Dedifferentiated amniotic fluid mesenchymal stem cell (primary cell): Measurements from ENCODE around the gene BRSK1.
"Not testable (repeated sequence)": the region's sequence is repeated elsewhere in the genome, so short reads cannot be mapped to it uniquely, and the experiment has no call there.

Source experiments
- DNase-seq: peaks from one replicate; pipeline ENCODE4 v3.0.0-alpha.2; 2016; ENCODE audit errors: extremely low spot score

Gene BRSK1

DNA sequence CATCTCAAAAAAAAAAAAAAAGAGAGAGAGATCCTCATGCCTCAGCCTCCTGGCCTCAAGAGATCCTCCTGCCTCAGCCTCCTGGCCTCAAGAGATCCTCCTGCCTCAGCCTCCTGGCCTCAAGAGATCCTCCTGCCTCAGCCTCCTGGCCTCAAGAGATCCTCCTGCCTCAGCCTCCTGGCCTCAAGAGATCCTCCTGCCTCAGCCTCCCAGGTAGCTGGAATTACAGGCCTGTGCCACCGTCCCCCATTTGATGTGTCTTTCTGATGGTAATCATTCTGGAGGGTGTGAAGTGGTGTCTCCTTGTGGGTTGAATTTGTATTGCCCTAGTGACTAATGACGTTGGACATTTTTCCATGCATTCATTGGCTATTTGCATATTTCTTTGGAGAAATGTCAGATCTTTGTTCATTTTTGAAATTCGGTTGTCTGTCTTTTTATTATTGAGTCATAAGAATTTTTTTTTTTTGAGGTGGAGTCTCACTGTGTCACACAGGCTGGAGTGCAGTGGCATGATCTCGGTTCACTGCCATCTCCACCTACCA, 45.0 kb downstream of the BRSK1 start:
- DNase-seq = not testable (repeated sequence)

DNA sequence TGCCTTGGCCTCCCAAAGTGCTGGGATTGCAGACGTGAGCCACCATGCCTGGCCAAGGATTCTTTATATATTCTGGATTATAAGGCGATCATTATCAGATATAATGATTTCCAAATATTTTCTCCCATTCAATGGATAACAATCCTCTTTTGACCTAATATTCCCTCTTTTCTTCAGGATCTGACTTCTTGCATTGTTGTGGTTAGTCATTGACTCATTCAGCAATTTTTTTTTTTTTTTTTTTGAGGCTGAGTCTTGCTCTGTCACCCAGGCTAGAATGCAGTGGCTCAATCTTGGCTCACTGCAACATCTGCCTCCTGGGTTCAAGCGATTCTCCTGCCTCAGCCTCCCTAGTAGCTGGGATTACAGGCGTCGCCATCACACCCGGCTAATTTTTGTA, 46.0 kb downstream of the BRSK1 start:
- not testable (repeated sequence) for DNase-seq

DNA sequence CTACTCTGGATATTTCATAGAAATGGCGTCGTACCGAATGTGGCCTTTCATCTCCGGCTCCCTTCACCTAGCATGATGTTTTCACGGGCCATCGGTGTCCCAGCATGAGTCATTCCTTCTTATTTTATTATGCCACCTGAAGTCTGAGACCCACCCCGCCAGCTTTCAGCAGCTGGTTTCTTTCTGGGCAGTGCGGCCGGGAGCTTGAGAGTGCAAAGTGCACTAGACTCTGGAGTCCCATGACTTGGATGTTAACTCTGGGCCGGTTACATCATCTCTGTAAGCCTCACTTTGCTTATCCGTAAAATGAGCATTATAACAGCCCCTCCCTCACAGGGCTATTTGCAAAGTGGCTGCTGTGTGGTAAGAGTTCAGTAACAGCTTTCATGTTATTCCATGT, 50.1 kb downstream of the BRSK1 start:
- DNase-seq = no peak

DNA sequence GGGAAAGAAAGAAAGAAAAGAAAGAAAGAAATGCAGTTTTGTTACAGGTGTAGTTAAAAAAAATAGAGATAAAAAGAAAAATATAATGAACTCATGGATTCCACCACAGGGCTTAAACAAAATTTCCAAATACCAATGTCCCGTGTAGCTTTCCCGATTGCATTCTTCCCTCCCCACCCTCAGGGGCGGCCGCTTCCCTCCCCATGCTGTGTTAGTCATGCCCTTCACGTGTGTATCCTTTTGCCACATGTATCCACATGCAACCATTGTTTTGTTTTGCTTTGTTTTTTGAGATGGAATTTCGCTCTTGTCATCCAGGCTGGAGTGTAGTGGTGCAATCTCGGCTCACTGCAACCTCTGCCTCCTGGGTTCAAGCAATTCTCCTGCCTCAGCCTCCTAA, 52.3 kb downstream of the BRSK1 start:
- DNase-seq = no peak

DNA sequence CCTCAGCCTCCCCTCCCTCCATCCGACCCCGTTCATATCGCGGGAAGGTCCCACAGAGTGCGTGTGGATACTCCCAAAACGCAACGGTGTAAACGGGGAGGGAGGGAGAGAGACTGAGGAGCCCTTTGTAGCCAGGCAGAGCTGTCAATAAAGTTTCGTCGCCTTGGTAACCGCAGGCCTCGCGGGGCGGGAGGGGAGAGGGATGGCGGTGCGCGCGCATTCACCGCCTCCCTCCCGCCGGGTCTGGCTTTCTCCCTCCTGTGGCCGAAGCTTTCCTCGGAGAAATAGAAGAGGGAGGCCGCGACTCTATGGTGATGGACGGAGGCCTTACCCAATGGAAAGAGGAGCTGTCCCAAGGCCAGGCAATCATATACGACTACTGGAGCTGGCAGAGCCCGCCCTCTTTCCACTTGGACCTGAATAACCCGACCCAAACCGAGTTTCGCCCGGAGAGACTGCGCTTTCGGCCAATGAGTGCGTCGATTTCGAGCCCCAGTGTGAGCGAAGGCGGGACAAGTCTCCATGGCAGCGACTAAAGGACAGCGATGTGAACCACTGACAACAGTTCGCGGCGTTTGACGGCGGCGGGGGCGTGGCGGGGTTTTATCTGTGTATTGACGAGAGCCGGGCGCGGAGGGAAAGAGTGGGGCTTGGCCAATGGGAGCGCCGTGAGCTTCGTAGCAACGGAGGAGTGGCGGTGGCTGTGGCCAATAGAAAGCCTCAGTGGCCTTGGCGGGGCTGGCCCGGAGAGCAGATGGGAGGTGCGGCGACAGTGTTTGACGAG, 55.5 kb downstream of the BRSK1 start, which contains the start of gene KMT5C:
Gene KMT5C (plus strand): TSS at position 772 of the 784 bp plus-strand sequence. CDS start 2,061 bp downstream, outside the sequence.
- peak; percentile 100 for DNase-seq

DNA sequence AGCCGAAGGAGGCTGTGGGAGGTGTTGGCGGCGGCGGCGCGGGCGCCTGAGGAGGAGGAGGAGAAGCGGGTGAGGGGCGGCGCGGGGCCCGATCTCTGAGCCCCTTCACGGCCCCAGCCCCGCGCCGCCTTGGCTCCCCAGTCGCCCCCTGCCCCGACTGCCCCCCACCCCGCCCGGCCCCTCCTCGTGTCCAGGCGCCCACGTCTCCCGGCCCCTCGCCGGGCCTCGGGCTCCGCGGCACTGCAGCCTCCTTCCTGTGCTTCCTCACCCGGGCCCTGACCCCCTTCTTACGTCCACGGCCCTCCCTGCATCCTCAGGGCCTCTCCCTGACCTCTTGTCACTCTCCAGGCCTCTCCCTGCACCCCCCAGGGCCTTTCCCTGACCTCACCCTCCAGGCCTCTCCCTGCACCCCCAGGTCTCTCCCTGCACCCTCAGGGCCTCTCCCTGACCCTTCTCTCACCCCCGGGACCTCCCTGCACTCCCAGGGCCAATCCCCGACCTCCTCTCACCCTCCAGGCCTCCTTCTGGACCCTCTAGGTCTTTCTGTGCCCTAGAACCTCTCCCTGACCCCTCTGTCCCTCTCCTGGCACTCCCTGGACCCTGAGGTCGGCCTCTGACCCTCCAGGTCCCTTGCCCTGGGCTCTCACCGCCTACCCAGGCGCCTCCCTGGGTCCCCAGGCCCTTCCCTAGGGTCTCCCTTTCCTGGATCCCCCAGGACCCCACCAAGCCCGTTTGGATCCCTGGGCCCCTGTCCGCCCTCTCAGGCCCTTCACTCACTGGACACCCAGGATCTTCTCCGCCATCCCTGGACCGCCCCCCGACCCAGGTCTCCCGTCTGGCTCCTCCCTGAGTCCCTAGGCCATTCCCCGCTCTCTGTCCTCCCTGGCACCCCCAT, 56.3 kb downstream of the BRSK1 start:
- DNase-seq = no peak

DNA sequence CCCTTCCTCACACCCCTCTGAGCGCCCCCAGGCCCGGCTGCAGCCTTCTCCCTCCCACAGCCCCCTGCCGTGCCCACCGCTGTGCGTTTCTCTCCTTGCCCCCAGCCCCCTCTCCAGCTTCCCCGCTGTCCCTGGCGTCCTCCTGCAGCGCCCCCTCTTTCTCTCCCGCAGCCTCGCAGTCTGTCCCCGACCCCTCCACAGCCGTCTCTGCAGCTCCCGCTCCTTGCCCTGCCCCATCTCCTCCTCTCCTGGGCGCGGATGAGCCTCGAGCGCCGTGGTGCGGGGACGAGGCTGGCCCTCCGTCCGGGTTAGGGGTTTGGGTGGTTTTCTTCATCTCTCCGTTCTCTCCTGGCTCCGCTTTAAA, 57.0 kb downstream of the BRSK1 start:
- no peak for DNase-seq

DNA sequence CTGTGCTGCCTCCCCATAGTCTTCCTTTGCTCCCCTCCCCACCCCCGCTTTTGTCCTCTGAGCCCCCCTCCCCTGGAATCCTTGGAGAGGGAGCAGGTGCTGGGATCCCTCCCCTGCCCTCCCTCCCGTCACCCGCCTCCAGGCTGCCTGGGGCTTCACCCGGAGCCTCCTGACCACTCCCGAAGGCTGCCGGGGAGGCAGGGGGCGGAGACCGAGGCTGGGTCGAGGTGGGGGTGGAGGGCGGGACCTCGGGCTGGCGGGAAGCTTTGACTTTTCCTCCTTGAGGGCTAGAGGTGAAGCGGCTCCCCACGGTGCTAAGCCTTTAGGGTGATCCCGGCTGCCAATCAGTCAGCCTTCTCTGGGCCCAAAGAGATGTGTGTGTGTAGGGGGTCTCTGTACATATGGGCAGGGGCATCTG, 57.4 kb downstream of the BRSK1 start:
- DNase-seq = no peak

DNA sequence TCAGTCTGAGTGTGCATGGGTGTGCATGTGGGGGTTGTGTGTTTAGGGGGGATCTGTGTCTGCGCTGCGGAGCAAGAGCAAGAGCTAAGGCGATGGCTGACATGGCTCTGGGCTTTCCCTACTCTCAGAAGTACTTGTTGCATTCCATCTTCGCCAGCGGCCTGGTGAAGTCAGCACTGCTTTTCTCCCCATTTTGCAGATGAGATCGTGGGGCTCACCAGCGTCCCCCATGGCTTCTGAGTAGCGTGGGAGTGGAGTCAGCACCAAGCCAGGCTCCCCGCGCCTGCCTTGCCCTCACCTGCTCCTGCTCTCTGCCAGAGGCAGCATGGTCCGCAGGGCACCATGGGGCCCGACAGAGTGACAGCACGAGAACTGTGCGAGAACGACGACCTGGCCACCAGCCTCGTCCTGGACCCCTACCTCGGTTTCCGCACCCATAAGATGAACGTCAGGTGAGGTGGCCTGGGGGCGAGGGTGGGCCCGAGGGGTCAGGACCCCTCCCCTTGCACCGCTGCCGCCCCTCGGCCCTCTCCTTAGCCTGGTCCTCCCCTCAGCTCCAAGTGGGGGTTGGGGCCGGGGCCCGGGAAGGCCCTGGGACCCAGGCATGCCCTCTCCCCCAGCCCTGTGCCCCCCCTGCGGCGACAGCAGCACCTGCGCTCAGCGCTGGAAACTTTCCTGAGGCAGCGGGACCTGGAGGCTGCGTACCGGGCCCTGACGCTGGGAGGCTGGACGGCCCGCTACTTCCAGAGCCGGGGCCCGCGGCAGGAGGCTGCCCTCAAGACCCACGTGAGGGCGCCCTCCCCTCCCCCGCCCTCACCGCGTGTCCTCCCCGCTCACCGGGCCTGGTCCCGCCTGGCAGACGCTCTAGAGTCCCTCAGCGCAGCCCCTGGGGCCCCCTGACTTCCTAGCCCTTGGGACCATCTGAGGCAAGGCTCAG, 58.1 kb downstream of the BRSK1 start:
- no peak for DNase-seq

DNA sequence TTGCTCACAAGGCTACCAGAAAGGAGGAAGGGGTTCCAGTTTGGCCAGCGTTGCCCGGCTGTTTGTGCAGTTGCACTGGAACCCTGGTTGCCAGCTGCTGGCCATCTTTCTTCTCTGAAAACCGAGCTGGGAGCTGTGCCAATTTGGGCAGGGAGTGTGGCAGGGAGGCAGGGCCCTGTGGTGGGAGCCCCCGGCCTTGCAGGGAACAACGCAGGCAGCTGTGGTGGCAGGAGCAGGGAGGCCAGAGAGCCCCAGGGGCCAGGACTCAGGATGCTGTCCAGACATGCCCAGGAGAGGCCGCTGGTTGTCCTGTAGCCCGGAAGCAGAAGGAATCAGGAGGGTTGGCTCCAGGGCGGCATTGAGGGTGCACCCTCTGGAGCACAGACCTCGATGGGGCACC, 60.6 kb downstream of the BRSK1 start:
- no peak for DNase-seq

DNA sequence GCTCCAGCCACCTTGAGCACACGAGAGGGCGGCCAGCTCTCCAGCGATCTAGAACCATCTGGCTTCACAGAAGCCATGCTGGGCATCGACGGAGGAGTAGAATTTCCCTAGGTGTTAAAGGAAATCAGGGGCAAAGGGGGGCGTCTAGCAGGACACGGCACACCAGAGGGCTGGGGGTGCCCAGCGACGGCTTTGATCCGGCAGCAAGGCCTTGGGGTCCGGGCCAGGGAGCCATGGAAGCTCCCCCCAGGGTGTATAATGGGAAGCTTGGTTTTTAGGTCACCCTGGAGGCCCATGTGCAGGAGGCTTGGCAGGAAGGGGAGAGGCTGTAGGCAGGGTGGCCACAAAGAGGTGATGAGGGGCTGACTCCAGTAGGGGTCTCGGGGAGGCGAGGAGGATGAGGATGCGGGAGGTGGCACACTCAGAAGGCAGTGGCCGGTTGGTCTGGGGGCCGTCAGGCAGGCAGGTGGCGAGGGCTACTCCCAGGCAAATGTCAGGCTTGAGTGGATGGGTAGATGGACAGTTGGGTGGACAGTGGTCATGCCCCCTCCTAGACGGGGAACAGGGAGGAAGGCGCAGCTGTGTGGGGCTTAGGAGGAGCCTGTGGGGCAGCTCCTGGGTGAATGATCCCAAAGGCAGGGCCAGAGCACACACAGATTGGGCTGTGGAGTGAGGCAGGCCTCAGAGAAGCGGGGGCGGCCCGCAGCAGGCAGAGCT, 61.5 kb downstream of the BRSK1 start:
- no peak for DNase-seq

DNA sequence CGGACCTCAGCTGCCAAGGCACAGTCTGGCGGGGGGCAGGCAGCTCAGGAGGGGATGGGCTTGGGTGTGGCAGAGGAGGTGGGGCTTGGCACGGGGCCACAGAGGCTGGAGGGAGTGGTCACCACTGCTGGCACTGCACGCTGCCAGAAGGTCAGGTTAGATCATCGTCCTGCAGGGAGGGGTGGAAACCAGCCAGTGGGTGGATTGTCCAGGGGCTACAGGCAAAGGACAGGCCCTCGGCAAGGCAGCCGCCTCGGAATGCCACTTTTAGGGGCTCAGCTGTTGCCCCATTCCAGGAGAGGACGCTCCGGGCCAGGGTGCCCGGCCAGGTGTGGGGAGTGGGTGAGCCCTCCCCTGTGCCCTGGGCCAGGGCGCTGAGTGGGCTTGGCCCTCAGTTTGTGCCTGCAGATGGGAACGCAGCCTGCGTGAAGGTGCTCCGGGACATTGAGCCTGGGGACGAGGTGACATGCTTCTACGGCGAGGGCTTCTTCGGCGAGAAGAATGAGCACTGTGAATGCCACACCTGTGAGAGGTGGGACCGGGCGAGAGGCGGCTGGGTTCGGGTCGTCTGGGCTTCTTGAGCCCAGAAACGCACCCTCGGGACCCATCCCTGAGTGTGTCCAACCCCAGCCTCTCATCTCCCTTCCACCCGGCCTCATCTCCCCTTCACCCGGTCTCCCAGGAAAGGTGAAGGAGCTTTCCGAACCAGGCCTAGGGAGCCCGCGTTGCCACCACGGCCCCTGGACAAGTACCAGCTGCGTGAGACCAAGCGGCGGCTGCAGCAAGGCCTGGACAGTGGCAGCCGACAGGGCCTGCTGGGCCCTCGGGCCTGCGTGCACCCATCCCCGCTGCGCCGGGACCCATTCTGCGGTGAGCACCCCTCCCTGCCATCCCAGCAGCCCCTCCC, 62.3 kb downstream of the BRSK1 start:
- no peak for DNase-seq

DNA sequence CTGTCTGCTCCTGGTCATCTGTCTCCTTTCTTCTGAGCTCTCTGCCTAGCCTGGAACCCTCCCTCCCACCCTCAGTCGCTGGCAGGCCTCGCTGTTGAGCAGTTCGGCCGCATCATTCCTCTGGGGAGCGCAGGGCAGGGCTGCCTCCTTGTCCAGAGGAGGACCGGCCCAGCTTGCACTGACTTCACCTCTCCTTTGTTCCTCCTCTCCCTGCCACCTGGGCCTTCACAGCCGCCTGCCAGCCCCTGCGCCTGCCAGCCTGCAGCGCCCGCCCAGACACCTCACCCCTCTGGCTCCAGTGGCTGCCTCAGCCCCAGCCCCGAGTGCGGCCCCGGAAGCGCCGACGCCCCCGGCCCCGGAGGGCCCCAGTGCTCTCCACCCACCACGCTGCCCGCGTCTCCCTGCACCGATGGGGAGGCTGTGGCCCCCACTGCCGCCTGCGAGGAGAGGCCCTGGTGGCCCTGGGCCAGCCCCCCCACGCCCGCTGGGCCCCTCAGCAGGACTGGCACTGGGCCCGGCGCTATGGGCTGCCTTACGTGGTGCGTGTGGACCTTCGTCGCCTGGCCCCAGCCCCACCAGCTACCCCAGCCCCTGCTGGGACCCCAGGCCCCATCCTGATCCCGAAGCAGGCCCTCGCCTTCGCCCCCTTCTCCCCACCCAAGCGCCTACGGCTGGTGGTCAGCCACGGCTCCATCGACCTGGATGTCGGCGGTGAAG, 63.1 kb downstream of the BRSK1 start:
- no peak for DNase-seq

DNA sequence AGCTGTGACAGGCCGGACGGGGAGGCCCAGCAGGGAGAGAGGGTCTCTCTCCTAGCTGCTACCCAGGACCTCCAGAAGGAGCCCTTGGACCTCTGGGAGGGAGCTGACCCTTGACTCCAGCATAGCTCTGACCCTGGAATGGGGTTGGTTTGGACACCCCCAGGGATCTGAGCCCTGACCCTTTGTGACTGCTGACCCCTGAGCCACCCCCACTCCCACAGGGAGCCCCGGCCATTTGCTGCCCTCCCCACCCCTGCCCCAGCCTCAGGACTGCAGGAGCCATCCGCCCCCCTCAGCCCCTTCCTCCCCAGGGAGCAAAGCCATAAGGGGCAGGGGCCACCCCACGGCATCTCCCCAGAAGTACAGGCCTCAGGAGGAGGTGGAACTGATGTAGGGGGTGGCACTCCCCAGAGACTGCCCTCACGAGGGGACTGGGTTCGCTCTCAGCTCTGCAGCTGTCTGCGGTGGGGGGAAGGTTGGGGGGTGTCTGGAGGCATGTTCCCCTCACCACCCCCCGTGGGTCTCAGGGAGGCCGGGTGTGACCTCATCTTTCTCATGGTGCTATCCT, 63.7 kb downstream of the BRSK1 start:
- DNase-seq = no peak

DNA sequence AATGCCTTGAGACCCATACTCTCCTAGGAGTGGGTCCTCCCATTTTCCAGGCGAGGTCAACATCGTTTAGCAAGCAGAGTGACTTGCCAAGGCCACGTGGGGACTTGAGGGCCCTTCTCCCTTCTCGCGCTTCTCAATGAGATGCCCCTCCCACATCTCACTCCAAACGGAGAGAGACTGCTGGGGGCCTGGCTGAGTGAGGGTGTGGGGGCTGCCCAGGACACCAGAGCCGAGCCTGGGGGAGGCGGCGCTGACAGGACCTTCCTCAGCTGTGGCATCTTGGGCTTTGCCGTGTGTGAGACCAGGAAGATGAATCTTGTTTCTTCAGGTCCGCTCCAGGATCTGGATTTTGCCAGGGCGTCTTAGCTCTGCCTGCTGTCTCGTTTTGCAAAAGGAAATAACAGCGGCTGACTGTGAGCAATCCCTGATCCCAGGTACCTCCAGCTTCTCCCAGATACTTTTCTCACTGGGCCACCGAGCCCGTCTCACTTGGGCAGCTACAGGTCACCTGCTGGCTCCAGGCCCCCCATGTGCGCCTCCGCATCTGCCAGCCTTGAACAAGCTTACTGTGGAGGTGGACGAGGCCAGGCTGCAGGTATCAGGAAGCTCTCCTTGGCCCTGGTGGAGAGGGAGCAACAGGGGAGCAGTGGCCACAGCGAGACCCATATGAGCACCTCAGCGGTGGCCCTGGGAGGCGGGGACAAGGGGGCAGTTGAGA, 64.7 kb downstream of the BRSK1 start:
- DNase-seq = no peak

DNA sequence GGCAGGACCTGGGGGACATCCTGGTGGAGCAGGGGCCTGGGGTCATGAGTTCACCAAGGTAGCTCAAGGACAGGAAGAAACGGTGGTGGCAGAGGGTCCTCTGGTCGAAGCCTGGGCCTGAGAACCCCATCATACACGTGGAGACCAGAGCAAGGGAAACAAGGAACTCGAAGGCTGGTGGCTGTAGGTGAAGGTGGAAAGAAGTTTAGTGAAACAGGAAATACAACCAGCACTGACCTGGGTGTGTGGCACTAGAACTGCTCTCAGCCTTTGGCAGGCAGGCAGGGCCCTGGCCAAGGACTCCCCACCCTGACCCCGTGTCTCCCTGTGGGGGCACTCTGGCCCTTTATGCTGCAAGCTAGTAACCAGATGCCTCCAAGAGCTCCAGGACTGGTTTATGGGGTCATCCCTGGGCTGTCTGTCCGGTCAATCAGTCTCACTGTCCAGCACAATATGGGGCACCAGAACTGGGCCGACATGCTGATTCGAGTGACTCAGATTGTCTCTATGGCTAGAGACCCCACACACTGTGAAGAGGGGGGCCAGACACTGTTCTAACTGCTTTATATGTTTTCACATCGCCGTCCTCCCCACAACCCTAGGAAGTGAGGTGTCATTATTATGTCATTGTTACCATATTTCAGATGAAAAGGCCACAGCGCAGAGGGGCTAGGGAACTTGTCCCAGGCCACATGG, 67.0 kb downstream of the BRSK1 start:
- DNase-seq = no peak

DNA sequence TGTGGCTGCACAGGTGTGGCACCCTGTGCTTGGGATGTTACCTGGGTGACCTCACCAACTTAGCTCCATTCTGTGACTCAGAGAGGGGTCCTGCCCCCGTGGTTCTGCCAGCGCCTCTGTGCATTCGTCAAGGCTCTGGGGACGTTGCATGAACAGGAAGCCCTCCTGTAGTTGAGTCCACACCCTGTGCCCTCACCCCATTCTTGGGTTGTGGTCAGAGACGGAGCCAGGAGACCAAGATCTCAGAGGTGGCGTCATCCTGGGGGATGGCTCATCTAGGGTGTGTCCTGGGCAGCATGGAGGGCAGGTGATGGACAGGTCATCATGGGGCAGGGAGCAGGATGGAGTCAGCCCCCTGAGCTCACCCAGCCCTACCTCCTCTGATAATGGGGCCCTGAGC, 68.2 kb downstream of the BRSK1 start:
- no peak for DNase-seq
